ENCODE results near the gene SAMD3.

GRCh38 chr6:130167655-130168054, 55.1 kb downstream of the SAMD3 start:
- TF ChIP-seq EZH2 (IDR thresholded peaks at IDR 0.05; ENCODE audit: borderline replicate concordance, low read depth, low read length, severe bottlenecking) (no peak), CTCF (IDR thresholded peaks at IDR 0.05; ENCODE audit: extremely low read depth in 1 of 2, insufficient read depth in 1 of 2, low read depth in 1 of 2, low read length in 2 of 2) (no peak), POLR2A (IDR thresholded peaks at IDR 0.05; ENCODE audit: low read depth, low read length) (no peak), POLR2AphosphoS5 (IDR thresholded peaks at IDR 0.05; ENCODE audit: insufficient read depth, low read depth, low read length) (no peak), MAX (IDR thresholded peaks at IDR 0.05; ENCODE audit: insufficient read depth, insufficient read length) (no peak), JUN (IDR thresholded peaks at IDR 0.05; ENCODE audit: borderline replicate concordance, insufficient read depth, insufficient read length, low read depth) (no peak), GATA2 (IDR thresholded peaks at IDR 0.05; ENCODE audit: insufficient read depth, insufficient read length, low read depth, low read length) (no peak), MYC (IDR thresholded peaks at IDR 0.05; ENCODE audit: low read depth, low read length) (no peak), FOS (IDR thresholded peaks at IDR 0.05; ENCODE audit: borderline replicate concordance, insufficient read depth, low read length) (no peak)

Data from endothelial cell of umbilical vein (primary cell).